ENCODE data around the gene FAM8A1.
A peak's percentile ranks its signal among the peaks of the same experiment; 100 is the strongest.
"Not testable (repeated sequence)": the region's sequence is repeated elsewhere in the genome, so short reads cannot be mapped to it uniquely, and the experiment has no call there.

The FAM8A1 gene, protein sequence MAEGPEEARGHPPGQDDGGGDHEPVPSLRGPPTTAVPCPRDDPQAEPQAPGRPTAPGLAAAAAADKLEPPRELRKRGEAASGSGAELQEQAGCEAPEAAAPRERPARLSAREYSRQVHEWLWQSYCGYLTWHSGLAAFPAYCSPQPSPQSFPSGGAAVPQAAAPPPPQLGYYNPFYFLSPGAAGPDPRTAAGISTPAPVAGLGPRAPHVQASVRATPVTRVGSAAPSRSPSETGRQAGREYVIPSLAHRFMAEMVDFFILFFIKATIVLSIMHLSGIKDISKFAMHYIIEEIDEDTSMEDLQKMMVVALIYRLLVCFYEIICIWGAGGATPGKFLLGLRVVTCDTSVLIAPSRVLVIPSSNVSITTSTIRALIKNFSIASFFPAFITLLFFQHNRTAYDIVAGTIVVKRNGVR

DNA sequence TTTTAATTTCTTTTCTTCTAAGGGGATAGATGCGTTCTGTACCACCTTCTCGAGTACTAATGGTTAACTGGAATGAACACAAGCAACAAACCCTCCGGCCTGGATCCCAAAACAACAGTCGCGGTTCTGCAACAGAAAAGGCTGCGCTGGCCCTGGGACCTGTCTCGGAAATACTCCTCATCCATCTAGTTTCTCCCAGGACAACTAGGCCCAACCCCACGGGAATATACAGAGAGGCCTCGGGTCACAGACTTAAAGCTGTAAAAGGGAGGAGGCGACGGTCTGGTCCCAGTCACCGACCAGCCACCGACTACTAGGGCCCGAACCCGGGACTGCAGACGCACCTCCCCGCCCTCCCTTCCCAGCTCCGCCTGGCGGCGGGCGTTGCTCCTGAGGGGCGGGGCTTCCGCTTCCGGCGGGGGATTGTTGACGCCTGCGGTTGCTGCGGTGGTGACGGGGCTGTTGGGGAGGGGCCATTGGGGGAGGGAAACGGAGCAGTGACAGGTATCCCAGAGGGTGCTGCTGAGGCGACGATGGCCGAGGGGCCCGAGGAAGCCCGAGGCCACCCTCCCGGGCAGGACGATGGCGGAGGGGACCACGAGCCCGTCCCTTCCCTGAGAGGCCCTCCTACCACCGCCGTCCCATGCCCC, at the start of gene FAM8A1:
TSS of gene FAM8A1 (plus strand) at position 426 of the 650 bp plus-strand sequence. CDS start at position 534, 108 bp downstream.
- FAIRE-seq: no peak

DNA sequence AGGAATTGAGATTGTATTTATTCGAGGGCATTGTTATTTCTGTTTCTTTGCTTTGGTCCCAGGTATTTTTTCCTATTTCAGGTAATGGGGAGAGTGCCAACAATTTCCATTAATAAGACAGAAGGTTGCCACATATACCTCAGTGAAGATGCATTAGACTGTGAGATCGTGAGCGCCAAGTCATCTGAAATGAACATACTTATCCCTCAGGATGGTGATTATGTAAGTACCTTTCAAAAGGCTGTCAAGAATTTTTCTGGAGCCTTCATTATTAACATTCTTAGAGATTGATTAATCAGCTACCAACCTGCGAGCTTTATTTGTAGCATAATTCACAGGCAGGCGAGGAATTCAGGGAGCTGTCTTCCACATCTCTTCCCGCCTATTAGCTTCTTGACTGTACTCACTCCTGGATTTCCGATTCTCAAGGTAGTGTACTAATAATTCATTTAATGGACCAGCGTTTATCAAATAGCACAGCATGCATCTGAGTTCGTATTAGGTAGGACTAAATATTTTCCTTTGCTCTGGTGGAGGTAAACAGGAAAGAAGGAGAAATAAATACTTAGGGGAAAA, 48.6 kb upstream of the FAM8A1 start:
- no peak for FAIRE-seq

DNA sequence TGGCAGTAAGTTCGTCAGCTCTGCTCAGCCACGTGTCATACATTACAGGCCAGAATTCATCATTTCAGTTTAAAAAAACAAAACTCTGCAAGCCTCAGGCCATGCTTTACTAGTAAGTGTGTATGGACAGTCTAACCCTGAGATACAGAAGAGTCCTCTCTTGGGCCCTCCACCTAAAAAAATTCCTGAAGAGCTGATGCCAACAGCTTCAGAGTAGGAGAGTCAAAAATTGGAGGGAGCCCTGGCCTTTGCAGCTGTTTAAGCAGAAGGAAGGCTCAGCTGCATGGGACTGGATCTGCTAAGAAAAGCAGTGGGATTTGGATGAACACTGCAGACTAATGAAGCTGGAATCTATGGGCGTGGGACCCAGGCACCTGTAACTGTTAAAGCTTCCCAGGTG, 47.2 kb upstream of the FAM8A1 start:
- no peak for FAIRE-seq

DNA sequence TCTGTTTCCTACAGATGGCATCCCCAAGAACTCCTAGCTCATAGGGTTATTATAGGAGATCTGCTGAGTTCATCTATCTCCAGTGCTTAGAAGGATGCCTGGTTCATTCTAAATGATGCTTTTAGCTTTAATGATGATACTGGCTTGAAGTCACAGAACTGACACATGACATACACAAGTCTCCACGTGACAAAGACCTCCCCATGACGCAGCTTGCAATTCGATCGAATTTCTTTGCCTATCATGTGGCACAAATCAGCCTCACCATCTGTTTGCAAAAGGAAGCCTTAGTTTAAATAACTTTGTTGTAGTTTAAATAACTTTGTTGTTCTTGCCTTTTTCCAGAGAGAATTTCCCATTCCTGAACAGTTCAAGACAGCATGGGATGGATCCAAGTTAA, 44.1 kb upstream of the FAM8A1 start:
- FAIRE-seq: no peak

DNA sequence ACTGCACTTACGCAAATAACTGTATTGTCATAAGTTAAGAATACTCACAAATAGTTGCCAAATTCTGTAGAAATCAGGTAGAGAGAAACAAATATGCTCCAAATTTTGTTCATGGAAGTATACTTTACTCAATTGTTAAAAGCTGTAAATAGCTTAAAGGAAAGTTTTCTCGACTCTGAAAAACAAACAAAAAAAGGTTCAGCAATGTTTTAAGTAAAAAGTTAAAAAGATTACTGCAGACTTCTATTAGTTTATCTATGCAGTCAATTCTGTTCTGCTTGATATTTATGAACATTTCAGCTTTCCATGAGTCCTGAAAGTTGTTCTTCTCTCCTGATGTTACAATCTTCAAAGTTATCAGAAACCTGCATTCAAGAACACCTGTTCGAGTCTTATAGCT, 37.5 kb upstream of the FAM8A1 start:
- FAIRE-seq: no peak

DNA sequence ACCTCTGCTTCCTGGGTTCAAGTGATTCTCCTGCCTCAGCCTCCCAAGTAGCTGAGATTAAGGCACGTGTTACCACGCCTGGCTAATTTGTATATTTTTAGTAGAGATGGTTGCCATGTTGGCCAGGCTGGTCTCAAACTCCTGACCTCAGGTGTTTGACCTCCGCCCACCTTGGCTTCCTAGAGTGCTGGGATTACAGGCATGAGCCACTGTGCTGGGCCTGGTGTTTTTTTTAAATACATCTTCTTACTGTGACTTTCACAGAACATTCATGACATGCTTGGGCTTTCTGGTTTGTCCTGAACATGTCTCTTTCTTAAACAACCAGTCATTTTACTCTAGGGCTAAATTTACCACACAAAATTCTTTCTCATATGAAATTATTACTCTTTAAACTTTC, 34.7 kb upstream of the FAM8A1 start:
- no peak for FAIRE-seq

DNA sequence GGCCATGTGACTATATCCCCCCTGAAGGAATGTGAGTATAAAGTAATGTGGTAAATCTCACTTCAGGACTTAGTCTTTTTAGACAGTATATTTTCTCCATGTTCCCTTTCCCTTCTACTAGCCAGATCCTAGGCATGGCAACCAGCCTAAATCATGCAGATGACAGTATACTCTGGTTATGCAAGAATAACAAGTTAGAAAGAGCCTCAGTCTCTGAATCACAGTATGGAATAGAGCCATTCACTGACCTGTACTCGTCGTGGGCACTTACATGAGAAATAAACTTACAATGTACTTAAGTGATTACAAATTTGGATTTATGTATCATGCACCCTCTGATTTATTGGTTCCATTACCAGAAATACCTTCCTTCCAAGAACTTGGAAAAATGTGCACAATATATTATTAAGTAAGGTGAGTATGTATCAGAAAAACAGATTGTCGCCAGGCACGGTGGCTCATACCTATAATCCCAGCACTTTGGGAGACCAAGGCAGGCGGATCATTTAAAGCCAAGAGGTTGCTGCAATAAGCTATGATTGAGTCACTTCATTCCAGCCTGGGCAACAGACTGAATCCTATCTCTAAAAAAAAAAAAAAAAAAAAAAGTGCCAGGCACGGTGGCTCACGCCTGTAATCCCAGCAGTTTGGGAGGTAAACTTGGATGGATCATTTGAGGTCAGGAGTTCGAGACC, 25.1 kb upstream of the FAM8A1 start:
- no peak for FAIRE-seq

DNA sequence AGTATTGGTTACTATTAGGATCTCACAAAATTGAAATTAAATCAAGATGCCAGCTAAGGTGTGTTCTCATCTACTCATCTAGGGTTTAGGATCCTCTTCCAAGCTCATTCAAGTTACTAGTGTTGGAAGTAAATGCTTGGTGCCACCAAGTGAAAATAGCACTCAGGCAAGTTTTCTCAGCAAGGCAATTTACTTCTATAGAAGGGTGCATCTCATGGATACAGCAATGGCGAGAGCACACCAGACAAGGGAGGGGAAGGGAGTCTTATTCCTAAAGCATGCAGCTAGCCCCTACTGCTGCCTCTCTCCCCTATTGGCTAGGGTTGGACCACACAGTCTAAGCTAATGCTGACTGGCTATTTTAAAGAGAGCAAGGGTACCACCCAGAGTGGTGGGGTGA, 23.0 kb upstream of the FAM8A1 start:
- no peak for FAIRE-seq

DNA sequence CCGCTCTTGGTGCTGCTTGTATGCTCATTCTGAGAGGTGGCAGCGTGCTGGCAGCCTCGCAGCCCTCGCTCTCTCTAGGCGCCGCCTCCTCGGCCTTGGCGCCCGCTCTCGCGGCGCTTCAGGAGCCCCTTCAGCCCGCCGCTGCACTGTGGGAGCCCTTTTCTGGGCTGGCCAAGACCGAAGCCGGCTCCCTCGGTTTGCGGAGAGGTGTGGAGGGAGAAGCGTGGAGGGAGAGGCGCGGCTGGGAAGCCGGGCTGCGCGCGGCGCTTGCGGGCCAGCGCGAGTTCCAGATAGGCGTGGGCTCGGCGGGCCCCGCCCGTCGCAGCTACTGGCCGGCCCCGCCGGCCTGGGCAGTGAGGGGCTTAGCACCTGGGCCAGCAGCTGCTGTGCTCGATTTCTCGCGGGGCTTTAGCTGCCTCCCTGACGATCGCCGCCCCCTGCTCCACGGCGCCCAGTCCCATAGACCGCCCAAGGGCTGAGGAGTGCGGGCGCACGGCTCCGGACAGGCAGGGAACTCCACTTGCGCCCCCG, 19.5 kb upstream of the FAM8A1 start:
- FAIRE-seq: no peak

DNA sequence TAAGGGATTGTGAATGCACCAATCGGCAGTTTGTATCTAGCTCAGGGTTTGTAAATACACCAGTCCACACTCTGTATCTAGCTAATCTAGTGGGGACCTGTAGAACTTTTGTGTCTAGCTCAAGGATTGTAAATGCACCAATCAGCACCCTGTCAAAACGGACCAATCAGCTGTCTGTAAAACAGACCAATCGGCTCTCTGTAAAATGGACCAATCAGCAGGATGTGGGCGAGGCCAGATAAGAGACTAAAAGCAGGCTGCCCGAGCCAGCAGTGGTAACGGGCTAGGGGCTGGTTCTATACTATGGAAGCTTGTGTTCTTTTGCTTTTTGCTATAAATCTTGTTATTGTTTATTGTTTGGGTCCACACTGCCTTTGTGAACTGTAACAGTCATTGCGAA, 18.8 kb upstream of the FAM8A1 start:
- not testable (repeated sequence) for FAIRE-seq

DNA sequence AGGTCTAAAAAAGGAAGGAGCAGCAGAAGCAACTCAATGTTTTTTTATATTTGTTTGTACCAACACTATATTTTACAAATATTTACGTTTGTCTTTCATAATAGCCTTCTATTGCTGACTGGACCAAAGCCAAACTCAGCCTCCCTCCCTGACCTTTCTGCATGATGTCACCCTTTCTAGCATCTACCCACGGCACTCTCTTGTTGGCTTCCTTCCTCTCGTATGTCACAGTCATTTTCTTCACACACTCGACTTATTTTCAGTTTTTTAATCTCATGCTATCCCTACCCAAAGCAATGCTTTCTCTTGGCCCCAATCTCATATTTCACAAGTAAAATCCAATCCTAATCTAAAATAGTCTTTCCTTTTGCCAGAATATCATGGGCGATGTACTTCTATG, 16.3 kb upstream of the FAM8A1 start:
- no peak for FAIRE-seq

DNA sequence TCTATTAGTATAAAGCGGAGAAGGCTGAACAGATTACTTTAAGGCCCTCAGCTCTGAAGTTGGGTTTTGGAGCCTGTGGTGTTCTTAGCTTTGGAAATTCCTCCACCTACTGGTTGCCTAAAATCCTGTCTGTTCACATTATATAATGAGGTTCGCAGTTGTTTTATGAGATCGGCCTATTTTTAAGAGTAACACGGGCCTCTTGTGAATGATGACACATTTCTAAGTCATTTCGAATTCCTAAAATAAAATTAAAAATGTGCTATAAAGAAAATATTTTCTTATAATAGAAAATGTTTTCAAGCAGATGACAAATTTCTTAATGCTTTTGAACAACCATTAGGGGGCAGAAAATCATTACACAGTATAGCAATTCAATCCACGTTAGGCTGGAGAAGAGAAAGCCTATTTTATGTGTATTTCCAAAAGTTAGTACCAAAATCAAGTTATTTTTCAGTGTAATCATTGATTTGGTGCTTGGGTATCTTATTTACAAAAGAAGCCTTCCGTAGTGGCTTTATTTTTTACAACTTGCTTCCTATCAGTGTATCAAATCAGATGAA, 15.8 kb upstream of the FAM8A1 start:
- FAIRE-seq: peak; percentile 64

DNA sequence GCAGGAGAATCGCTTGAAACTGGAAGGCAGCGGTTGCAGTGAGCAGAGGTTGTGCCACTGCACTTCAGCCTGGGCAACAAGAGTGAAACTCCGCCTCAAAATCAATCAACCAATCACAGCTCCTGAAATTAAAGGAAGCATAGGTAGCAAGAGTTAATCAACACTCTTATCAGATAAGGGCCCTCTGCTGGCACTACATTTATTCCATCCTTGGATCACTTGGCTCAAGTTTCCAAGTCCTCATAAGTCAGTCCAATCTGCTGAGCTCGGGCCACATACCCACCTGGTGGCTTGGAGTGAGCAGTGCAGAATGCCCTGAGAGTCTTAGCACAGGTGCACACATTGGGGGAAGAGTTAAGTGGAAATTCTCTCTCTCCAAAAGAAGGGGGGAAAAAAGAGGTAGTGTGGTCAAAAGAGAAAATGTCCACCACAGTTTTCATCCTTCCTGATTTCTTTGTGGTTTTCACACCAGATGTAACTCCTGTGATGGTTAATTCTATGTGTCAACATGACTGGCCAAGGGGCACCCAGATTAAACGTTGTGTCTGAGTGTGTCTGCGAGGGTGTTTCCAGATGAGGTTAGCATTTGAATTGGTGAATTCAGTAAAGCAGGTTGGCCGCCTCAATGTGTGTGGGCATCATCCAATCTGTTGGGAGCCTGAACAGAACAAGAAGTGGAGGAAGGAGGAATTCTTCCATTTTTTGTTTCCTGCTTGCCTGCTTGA, 14.2 kb upstream of the FAM8A1 start:
- FAIRE-seq: no peak

DNA sequence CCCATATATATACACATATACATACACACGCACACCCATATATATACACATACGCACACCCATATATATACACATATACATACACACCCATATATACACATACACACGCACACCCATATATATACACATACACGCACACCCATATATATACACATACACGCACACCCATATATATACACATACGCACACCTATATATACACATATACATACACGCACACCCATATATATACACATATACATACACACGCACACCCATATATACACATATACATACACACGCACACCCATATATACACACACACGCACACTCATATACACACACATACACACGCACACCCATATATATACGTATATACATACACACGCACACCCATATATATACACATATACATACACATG, 13.5 kb upstream of the FAM8A1 start:
- not testable (repeated sequence) for FAIRE-seq

DNA sequence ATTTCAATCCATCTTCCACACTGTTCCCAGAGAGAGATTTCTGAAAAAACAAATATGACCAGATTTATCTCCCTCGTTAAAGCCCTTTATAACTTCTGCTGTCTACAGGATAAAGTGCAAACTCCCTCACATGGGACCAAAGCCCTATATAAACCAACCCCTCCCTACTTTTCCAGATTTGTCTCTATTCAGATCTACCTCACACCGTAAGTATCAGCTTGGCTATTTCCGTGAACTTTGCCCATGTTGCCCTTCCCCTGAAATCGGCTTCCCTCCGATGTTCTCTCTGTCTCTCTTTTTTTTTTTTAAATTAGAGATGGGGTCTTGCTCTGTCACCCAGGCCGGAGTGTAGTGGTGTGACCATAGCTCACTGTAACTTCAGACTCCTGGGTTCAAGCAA, 12.1 kb upstream of the FAM8A1 start:
- no peak for FAIRE-seq

DNA sequence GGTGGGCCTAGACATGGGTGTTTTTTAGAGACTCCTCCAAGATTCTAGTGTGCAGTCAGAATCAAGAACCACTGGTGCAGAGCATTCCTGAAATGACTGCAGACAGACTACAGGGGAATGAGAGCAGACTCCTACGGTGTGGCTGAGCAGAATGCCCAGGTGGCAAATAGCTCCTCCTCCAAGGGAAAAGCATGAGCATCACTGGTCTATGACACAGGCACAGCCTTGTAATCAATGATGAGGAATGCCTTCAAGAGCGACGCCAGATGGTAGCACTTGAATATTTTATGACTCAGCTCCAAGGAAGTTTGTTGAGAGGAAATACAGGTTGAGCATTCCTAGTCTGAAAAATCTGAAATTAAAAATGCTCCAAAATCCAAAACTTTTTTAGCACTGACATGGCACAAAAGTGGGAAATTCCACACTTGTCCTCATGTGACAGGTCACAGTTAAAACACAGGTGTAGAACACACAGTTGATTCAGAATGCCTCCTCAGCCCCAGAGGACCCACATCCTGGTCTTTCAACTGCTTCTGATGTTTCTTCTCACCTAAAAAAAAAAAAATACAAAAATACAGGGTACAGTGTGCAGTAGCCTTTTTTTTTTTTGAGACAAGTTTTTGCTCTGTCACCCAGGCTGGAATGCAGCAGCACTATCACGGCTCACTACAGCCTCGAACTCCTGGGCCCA, 10.6 kb upstream of the FAM8A1 start:
- no peak for FAIRE-seq

DNA sequence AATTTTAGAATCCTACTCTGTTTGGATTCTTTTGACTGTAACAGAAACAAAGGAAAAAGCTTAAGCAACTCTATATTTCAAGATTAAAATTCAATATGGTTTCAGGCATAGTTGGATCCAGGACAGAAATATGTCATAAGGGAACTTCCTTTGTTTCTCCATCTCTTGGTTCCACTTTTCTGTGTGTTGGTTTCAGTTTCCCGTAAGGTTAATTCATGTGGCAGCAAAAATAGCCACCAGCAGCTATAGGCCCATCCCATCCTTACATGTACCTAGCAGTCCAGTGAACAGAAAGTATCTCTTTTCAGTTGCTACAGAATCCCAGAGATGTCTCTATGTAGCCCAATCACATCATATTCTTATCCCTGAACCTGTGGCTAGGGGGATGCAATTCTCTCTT, 8.8 kb upstream of the FAM8A1 start:
- FAIRE-seq: no peak

DNA sequence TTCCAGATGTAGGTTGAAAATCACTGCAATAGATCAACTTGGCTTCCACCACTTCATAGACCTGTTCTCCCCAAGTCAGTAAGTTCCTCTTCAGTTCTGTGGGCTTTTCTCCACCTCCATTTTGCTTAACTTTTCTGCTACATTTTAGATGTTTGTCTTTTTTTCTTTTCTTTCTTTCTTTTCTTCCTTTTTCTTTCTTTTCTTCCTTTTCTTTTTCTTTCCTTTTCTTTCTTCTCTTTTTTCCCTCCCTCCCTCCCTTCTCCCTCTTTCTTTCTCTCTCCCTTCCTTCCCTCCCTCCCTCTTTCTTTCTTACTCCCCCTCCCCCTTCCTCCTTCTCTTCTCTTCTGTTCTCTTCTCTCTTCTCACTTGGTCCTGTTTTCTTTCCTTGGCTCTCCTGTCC, 6.9 kb upstream of the FAM8A1 start:
- FAIRE-seq: no peak

DNA sequence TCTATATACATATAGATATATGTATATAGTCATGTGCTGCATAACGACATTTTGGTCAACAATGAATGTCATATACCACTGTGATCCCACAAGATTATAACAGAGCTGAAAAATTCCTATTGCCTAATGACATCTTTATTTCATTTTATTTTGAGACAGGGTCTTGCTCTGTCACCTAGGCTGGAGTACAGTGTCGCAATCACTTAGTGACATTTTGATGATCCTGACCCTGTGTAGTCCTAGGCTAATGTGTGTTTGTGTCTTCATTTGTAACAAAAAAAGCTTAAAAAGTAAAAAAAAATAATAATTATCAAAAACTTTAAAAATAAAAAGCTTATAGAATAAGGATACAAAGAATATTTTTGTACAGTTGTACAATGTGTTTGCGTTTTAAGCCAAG, 4.0 kb upstream of the FAM8A1 start:
- no peak for FAIRE-seq

DNA sequence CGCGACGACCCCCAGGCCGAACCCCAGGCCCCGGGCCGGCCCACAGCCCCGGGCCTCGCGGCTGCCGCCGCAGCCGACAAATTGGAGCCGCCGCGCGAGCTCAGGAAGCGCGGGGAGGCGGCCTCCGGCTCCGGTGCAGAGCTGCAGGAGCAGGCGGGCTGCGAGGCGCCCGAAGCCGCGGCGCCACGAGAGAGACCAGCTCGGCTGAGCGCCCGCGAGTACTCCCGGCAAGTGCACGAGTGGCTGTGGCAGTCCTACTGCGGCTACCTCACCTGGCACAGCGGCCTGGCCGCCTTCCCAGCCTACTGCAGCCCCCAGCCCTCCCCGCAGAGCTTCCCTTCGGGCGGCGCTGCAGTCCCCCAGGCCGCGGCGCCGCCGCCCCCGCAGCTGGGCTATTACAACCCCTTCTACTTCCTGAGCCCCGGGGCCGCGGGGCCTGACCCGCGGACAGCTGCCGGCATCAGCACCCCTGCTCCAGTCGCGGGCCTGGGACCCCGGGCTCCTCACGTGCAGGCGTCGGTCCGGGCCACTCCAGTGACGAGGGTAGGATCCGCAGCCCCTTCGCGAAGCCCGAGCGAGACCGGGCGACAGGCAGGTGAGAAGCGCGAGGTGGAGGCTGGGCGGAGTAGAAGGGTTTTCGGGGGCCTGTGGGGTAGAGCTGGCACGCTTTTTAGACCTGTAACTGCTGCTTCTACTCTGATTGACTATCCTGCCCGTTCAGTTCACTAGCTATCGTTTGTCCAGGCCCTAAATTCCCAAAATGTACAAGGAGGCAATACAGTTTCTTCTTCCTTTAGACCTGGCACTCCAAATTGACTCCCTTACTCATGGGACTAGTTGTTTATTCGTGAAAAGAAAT, 654 bp downstream of the FAM8A1 start:
- no peak for FAIRE-seq

DNA sequence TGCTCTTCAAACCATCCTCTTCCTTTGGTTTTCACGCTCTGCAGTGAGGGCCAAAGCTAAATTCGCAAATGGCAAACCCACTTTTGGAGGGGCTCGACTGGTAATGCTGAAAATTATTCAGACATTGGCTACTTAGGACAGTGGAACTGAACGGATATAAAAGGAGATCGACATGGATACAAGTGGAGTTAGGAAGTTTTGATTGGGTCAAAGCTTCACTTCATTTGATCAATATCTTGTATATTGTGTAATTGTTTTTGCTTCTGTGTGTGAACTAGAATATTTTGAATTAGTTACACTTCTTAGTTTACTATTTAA, 1.2 kb downstream of the FAM8A1 start:
- FAIRE-seq: no peak
